ENCODE measurements around the gene NAT16.
A peak's percentile ranks its signal among the peaks of the same experiment; 100 is the strongest.

NAT16 gene

GRCh38 chr7:101174322-101174854 is 5.7 kb downstream of the NAT16 start:
- no peak overlapping the region for H3K4me2 ChIP-seq (ENCODE audit: low read length)
- no peak overlapping the region for H2AFZ ChIP-seq
- H3K4me3 ChIP-seq (ENCODE audit: low read depth, low read length): no peak overlapping the region
- peaks cover 34% of the 10 kb centered on the region for H3K27me3 ChIP-seq (ENCODE audit: control insufficient read depth, insufficient read depth, low read length)
- no peaks in the 10 kb centered on the region for H3K36me3 ChIP-seq (ENCODE audit: control insufficient read depth, insufficient read depth, low read length)
- H3K9ac ChIP-seq: no peak overlapping the region
- peaks cover 12% of the 10 kb centered on the region for H3K4me1 ChIP-seq
- no peak for TF ChIP-seq CTCF (IDR thresholded peaks at IDR 0.05)
- H3K9me3 ChIP-seq (ENCODE audit: control insufficient read depth, low read length): no peaks in the 10 kb centered on the region
- H3K27ac ChIP-seq: no peak overlapping the region
- H3K79me2 ChIP-seq: no peaks in the 10 kb centered on the region

- Histone ChIP-seq H2AFZ (peak overlapping the region; percentile 36), H3K27ac (no peak overlapping the region), H3K9ac (no peak overlapping the region), H3K4me3 (ENCODE audit: low read depth, low read length) (no peak overlapping the region), H3K4me2 (ENCODE audit: low read length) (no peak overlapping the region), H3K27me3 (ENCODE audit: control insufficient read depth, insufficient read depth, low read length) (peaks cover 34% of the 10 kb centered on the region), H3K4me1 (peaks cover 12% of the 10 kb centered on the region), H3K9me3 (ENCODE audit: control insufficient read depth, low read length) (no peaks in the 10 kb centered on the region), H3K36me3 (ENCODE audit: control insufficient read depth, insufficient read depth, low read length) (no peaks in the 10 kb centered on the region), H3K79me2 (no peaks in the 10 kb centered on the region)
- TF ChIP-seq CTCF (IDR thresholded peaks at IDR 0.05): no peak
Measured at GRCh38 chr7:101173752-101174244, 6.3 kb downstream of the NAT16 start.

- Histone ChIP-seq H3K36me3 (ENCODE audit: control insufficient read depth, insufficient read depth, low read length) (no peaks in the 10 kb centered on the region), H3K9me3 (ENCODE audit: control insufficient read depth, low read length) (no peaks in the 10 kb centered on the region), H3K4me1 (peaks cover 12% of the 10 kb centered on the region), H3K79me2 (no peaks in the 10 kb centered on the region), H3K27me3 (ENCODE audit: control insufficient read depth, insufficient read depth, low read length) (peaks cover 34% of the 10 kb centered on the region), H2AFZ (peak overlapping the region; percentile 36), H3K4me2 (ENCODE audit: low read length) (peak overlapping the region; percentile 18), H3K9ac (no peak overlapping the region), H3K4me3 (ENCODE audit: low read depth, low read length) (no peak overlapping the region), H3K27ac (no peak overlapping the region)
- TF ChIP-seq CTCF (IDR thresholded peaks at IDR 0.05): no peak
Measured at GRCh38 chr7:101172854-101173751, 7.0 kb downstream of the NAT16 start.

GRCh38 chr7:101172005-101172853 is 7.9 kb downstream of the NAT16 start:
- Histone ChIP-seq H3K27me3 (ENCODE audit: control insufficient read depth, insufficient read depth, low read length) (peaks cover 34% of the 10 kb centered on the region), H3K27ac (no peak overlapping the region), H3K4me1 (peaks cover 12% of the 10 kb centered on the region), H3K9me3 (ENCODE audit: control insufficient read depth, low read length) (no peaks in the 10 kb centered on the region), H3K36me3 (ENCODE audit: control insufficient read depth, insufficient read depth, low read length) (no peaks in the 10 kb centered on the region), H3K79me2 (no peaks in the 10 kb centered on the region), H3K4me2 (ENCODE audit: low read length) (peak overlapping the region; percentile 33), H2AFZ (peak overlapping the region; percentile 13), H3K9ac (no peak overlapping the region), H3K4me3 (ENCODE audit: low read depth, low read length) (no peak overlapping the region)
- TF ChIP-seq CTCF (IDR thresholded peaks at IDR 0.05): no peak

All from parathyroid adenoma (tissue), 2 donors.